Body of pancreas (tissue), 4 donors: Measurements from ENCODE around the gene TM9SF4. TPM values are rescaled to one million over a fixed set of nuclear protein-coding genes. Genes with fewer than 3 reads are reported as not detected.

ENCODE experiments used
- ATAC-seq: fragments of 150-250 bp; one replicate; pipeline ENCODE4 v1.9.1; 2016
- DNase-seq, 4 donors: peaks; one replicate each; pipeline ENCODE4 v3.0.0-alpha.2; 2019
- H3K27ac ChIP-seq, 4 donors: fragments of 200-600 bp; sonication (generic); 1 replicate in 3 of 4; 2 replicates in 1 of 4; pipeline versions ENCODE4 v1.5.1 to v1.6.1; 2016 to 2019; ENCODE audit warnings: mild to moderate bottlenecking in 1 of 4, mixed read lengths in 1 of 4, moderate library complexity in 1 of 4
- H3K27me3 ChIP-seq, 2 donors: fragments of 200-600 bp; sonication (generic); one replicate each; pipeline ENCODE4 v1.6.0; 2016; ENCODE audit warnings: mild to moderate bottlenecking in 1 of 2
- H3K36me3 ChIP-seq, 2 donors: fragments of 200-600 bp; sonication (generic); replicated peaks in 1 of 2; 2 replicates each; pipeline ENCODE4 v1.5.1; 2016; ENCODE audit warnings: low read depth in 2 of 2; ENCODE audit not compliant: insufficient read depth in 1 of 2
- H3K4me1 ChIP-seq: fragments of 200-600 bp; sonication (generic); one replicate; pipeline ENCODE4 v1.6.0; 2016
- H3K4me3 ChIP-seq, 2 donors: fragments of 200-600 bp; sonication (generic); 1 replicate in 1 of 2; 2 replicates in 1 of 2; pipeline ENCODE4 v1.5.1; 2016 to 2019
- H3K9me3 ChIP-seq, 3 donors: fragments of 200-600 bp; sonication (generic); 1 replicate in 2 of 3; 2 replicates in 1 of 3; pipeline ENCODE4 v1.5.1; 2016
- CTCF ChIP-seq, 7 experiments: fragments of 450-650 bp in 4 of 7; fragments of 200-600 bp in 3 of 7; sonication (generic) in 3 of 7; IDR thresholded peaks; one replicate each; pipeline ENCODE4 v1.5.1; 2016 to 2019; ENCODE audit warnings: antibody characterized with exemption in 7 of 7
- POLR2A ChIP-seq, 3 donors: fragments of 450-650 bp; IDR thresholded peaks; one replicate each; pipeline ENCODE4 v1.6.1; 2016; ENCODE audit warnings: antibody characterized with exemption in 3 of 3, mild to moderate bottlenecking in 2 of 3
- WGBS, 2 donors: methylation state at CpG; one replicate each; pipeline ENCODE4 v1.1.5; 2017; 5-methylcytosine and 5-hydroxymethylcytosine counted together
- intact Hi-C: fragments of 100-400 bp; cut with DNase I; formaldehyde crosslinking; loops from one replicate; pipeline ENCODE4 v1.15.1; 2023
- total RNA-seq, 2 donors: library from RNA; depleted of rRNA; stranded (reverse); fragments of >200 nt; gene quantifications; one replicate each; pipeline ENCODE4 v1.1.0, GENCODE V29; 2016

Gene TM9SF4
- total RNA-seq, 2 donors from 2014 or later: 16.9 to 27.0 TPM

GRCh38 chr20:32123088-32123487 lies 13.6 kb downstream of the TM9SF4 start:
- no peak for ATAC-seq
- intact Hi-C loops: no loop called here
- Histone ChIP-seq H3K36me3 (no peaks in the 10 kb centered on the region), H3K27ac (no peak overlapping the region), H3K4me1 (no peaks in the 10 kb centered on the region), H3K9me3 (no peaks in the 10 kb centered on the region), H3K27me3 (no peaks in the 10 kb centered on the region), H3K4me3 (no peak overlapping the region)
- no peak for DNase-seq
- WGBS, 2 donors: 86 to 92% methylated on average over 1 to 3 of the region's 4 CpGs
- TF ChIP-seq POLR2A (IDR thresholded peaks at IDR 0.05): no peak

- TF ChIP-seq POLR2A (IDR thresholded peaks at IDR 0.05): no peak
- TF ChIP-seq CTCF (IDR thresholded peaks at IDR 0.05): no peak
- Histone ChIP-seq H3K4me1 (no peaks in the 10 kb centered on the region), H3K27ac (no peak overlapping the region), H3K4me3 (no peak overlapping the region), H3K36me3 (no peaks in the 10 kb centered on the region), H3K27me3 (no peaks in the 10 kb centered on the region), H3K9me3 (no peaks in the 10 kb centered on the region)
- DNase-seq (no peak), ATAC-seq (no peak)
- WGBS, 2 donors: 87 to 91% methylated on average over 4 of the region's 4 CpGs
- intact Hi-C loops: no loop called here
These were observed 15.5 kb downstream of the TM9SF4 start for GRCh38 chr20:32124916-32125454.

DNA sequence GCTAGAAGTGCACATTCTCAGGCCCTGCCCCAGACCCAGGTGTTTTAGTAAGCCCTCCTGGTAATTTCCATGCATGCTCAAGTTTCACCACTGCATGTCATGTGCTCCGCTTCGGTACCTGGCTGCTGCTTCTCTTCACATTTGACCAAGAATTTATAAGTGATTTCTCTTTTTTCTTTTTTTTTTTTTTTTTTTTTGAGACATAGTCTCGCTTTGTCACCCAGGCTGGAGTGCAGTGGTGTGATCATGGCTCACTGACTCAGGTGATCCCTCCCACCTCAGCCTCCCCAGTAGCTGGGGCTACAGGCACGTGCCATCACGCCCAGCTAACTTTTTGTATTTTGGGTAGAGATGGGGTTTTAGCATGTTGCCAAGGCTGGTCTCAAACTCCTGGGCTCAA lies 16.0 kb downstream of the TM9SF4 start:
- Histone ChIP-seq H3K27ac (no peak overlapping the region), H3K9me3 (no peaks in the 10 kb centered on the region), H3K4me1 (no peaks in the 10 kb centered on the region), H3K36me3 (no peaks in the 10 kb centered on the region), H3K27me3 (no peaks in the 10 kb centered on the region), H3K4me3 (no peak overlapping the region)
- intact Hi-C loops: no loop called here
- no peak for DNase-seq
- 90 to 97% methylated on average over 5 of the region's 5 CpGs for WGBS, 2 donors
- no peak for TF ChIP-seq POLR2A (IDR thresholded peaks at IDR 0.05)
- no peak for TF ChIP-seq CTCF (IDR thresholded peaks at IDR 0.05)
- ATAC-seq: no peak

GRCh38 chr20:32126919-32127318 lies 17.4 kb downstream of the TM9SF4 start:
- WGBS, 2 donors: 86 to 98% methylated on average over 8 of the region's 8 CpGs
- no peak for TF ChIP-seq POLR2A (IDR thresholded peaks at IDR 0.05)
- no peak for TF ChIP-seq CTCF (IDR thresholded peaks at IDR 0.05)
- intact Hi-C loops: no loop called here

DNA sequence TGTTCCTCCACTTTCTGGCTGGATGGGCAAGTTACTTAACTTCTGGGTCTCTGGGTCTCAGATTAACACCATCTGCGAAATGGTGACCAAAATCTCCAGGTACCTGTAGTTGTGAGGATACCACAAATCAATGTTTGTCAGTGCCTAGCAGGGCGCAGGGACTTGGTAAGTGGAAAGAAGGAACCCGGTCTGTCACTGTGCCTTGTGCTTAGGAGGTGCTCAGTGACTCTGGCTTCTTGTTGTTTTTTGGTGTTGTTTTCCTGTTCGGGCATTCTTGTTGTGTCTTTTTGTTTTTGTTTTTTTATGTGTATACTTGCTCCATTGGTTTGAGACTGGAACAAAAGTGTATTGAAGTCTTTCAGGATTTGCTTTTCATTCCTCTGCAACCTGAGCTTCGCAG lies 17.8 kb downstream of the TM9SF4 start:
- no peak for DNase-seq
- no peak overlapping the region for H3K4me3 ChIP-seq
- no peaks in the 10 kb centered on the region for H3K4me1 ChIP-seq
- no peaks in the 10 kb centered on the region for H3K27me3 ChIP-seq
- no peaks in the 10 kb centered on the region for H3K36me3 ChIP-seq
- H3K27ac ChIP-seq: no peak overlapping the region
- no peaks in the 10 kb centered on the region for H3K9me3 ChIP-seq
- WGBS, 2 donors: 88 to 93% methylated on average over 5 of the region's 5 CpGs
- TF ChIP-seq POLR2A (IDR thresholded peaks at IDR 0.05): no peak
- TF ChIP-seq CTCF (IDR thresholded peaks at IDR 0.05): no peak
- no peak for ATAC-seq
- intact Hi-C loops: no loop called here

More at GRCh38 chr20:32126919-32127318, 17.4 kb downstream of the TM9SF4 start:
- H3K4me3 ChIP-seq: no peak overlapping the region
- DNase-seq (no peak), ATAC-seq (no peak)
- H3K9me3 ChIP-seq: no peaks in the 10 kb centered on the region
- H3K36me3 ChIP-seq: no peaks in the 10 kb centered on the region
- no peaks in the 10 kb centered on the region for H3K27me3 ChIP-seq
- no peaks in the 10 kb centered on the region for H3K4me1 ChIP-seq
- no peak overlapping the region for H3K27ac ChIP-seq
